Astrocyte of the cerebellum (primary cell): ENCODE measurements around the gene FGF11.

Experiments
- DNase-seq: peaks from one replicate; pipeline ENCODE4 v3.0.0-alpha.2; 2011; ENCODE audit warnings: low read depth
- H3K4me3 ChIP-seq: 2 replicates; pipeline ENCODE4 v1.5.1; 2011; ENCODE audit warnings: mild to moderate bottlenecking, low read depth, low read length, moderate library complexity
- in situ Hi-C: cut with HindIII; loops from 2 replicates; pipeline ENCODE4 v1.10.0; 2017; ENCODE audit warnings: low sequenced_read_pairs
- TF ChIP-seq, protein P1 (sequence below): IDR thresholded peaks from 2 replicates; pipeline ENCODE4 v1.5.1; 2012; ENCODE audit warnings: low read length, low read depth, moderate library complexity, mild to moderate bottlenecking; ENCODE audit errors: missing control alignments

Gene FGF11

DNA sequence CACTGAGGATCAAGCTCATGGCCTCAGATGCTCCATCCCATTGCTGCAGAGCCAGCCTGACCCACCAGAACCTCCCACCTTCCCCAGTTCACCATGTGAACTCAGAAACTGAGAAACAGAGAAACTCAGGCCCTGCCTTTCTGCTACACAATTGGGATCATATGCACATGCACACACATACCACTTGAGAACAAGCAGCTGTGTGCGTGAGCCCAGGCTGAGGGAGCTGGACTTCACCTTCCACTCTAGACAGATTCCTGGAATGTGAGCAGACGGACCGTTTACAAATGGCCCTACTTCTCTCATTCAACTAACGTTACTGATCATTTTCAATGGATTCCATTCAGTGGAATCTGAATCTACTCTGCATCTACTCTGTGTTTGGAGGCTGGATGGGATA lies 15.6 kb upstream of the FGF11 start:
- no peak overlapping the region for H3K4me3 ChIP-seq
- in situ Hi-C loops: no loop called here
- DNase-seq: no peak
- TF ChIP-seq, protein P1, sequence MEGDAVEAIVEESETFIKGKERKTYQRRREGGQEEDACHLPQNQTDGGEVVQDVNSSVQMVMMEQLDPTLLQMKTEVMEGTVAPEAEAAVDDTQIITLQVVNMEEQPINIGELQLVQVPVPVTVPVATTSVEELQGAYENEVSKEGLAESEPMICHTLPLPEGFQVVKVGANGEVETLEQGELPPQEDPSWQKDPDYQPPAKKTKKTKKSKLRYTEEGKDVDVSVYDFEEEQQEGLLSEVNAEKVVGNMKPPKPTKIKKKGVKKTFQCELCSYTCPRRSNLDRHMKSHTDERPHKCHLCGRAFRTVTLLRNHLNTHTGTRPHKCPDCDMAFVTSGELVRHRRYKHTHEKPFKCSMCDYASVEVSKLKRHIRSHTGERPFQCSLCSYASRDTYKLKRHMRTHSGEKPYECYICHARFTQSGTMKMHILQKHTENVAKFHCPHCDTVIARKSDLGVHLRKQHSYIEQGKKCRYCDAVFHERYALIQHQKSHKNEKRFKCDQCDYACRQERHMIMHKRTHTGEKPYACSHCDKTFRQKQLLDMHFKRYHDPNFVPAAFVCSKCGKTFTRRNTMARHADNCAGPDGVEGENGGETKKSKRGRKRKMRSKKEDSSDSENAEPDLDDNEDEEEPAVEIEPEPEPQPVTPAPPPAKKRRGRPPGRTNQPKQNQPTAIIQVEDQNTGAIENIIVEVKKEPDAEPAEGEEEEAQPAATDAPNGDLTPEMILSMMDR: no peak

DNA sequence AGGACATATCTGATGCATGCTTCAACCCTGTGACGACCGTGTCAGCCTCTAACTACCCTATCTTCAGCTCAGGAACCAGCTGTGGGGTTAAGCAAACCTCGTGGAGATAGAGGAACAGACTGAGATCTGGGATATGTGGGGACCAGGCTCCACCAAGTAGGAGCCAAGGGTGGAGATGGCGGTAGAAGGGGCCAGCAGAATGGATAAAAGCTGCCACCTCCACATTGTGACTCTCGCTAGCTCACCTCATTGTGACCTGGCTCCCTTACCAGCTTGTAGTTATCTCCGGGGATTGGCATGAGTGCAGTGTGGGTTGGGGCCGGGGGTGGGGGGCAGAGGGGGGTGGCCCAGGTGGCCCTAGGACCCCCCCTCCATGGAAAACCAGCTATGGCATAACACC lies 14.0 kb upstream of the FGF11 start, which contains the start of gene SPEM2:
Gene SPEM2 (plus strand): TSS at position 301 of the 400 bp plus-strand sequence. CDS start 73 bp downstream, at position 374.
- in situ Hi-C loops: no loop called here
- TF ChIP-seq, protein P1: no peak
- DNase-seq: no peak
- H3K4me3 ChIP-seq: no peak within 1 kb of the TSS

- TF ChIP-seq, protein P1: no peak
- H3K4me3 ChIP-seq: no peak overlapping the region
- in situ Hi-C loops: no loop called here
- no peak for DNase-seq
Measured at GRCh38 chr17:7425756-7426155, 13.6 kb upstream of the FGF11 start.

DNA sequence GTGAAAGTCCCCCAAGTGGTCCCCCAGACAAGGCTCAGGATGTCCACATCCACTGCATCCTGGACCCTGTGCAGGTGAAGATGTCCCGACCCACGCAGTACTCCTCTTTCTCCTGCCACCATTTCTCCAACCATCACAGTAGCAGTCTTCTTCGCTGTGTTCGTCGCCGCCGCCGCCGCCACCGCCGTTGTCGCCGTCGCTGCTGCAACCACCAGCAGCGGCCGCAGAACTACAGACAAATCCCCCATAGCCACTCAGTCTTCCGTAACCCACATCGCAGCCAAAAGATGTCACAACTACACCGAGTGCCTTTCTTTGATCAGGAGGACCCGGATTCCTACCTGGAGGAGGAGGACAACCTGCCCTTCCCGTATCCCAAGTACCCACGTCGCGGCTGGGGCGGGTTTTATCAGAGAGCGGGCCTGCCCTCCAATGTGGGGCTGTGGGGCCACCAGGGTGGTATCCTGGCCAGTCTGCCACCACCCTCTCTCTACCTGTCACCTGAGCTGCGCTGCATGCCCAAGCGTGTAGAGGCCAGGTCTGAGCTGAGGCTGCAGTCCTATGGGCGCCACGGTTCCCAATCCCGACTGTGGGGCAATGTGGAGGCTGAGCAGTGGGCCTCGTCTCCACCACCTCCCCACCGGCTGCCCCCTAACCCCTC lies 13.0 kb upstream of the FGF11 start:
- DNase-seq: no peak
- no peak overlapping the region for H3K4me3 ChIP-seq
- TF ChIP-seq, protein P1: no peak
- in situ Hi-C loops: no loop called here

DNA sequence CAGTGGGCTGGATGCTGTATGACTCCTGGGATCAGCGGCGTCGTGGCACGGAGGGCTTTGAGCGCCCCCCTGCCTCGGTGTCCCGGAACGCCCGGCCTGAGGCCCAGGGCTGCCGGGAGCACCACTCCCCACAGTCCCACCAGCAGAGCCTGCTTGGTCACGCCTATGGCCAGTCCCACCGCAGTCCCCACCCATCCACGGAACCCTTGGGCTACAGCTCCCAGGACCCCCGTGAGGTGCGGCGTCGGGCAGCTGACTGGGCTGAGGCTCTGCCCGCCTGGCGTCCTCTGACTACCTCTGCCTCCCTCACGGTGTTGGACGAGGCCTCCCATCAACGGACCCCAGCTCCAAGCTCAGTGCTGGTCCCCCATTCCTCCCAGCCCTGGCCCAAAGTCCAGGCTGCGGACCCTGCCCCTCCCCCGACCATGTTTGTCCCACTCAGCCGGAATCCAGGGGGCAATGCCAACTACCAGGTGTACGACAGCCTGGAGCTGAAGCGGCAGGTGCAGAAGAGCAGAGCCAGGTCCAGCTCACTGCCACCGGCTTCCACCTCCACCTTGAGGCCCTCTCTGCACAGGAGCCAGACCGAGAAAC lies 12.3 kb upstream of the FGF11 start:
- in situ Hi-C loops: no loop called here
- no peak overlapping the region for H3K4me3 ChIP-seq
- TF ChIP-seq, protein P1: no peak
- no peak for DNase-seq

DNA sequence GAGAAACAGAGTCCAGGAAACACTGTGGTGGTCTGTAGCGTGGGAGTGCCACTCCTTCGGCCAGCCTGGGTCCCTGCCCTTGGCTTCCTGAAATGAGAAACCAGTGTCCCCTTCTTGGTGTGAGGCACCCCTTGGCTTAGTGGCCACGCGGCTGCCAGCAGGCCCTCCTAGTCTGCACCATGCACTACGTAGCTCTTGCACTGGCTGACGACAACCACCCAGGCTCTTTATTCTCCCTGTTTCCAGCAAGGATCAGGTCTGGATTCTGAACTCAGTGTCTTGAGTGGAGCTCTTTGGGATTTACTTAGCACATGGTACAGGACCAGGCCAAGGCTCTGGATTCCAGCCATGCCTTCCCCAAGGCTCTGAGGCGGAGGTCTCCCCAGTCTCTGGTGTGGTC lies 11.8 kb upstream of the FGF11 start:
- TF ChIP-seq, protein P1: no peak
- DNase-seq: no peak
- in situ Hi-C loops: no loop called here
- no peak overlapping the region for H3K4me3 ChIP-seq
